Eye (tissue), 1 donor: ENCODE data around the gene SEC23IP.

Experiments used
- DNase-seq: peaks from one replicate; pipeline ENCODE4 v3.0.0-alpha.2; 2015

The SEC23IP gene

GRCh38 chr10:119942973-119943372 is 50.4 kb downstream of the SEC23IP start:
- DNase-seq = no peak

GRCh38 chr10:119945805-119946204 is 53.3 kb downstream of the SEC23IP start:
- DNase-seq = no peak

- DNase-seq = no peak
Measured at GRCh38 chr10:119947300-119947699, 54.8 kb downstream of the SEC23IP start.

GRCh38 chr10:119957451-119957850 is 64.9 kb downstream of the SEC23IP start:
- DNase-seq = no peak

- DNase-seq = no peak
Measured at GRCh38 chr10:119962837-119963236, 70.3 kb downstream of the SEC23IP start.

GRCh38 chr10:119967066-119967465 is 74.5 kb downstream of the SEC23IP start:
- no peak for DNase-seq

GRCh38 chr10:119969609-119970008 is 77.1 kb downstream of the SEC23IP start:
- no peak for DNase-seq

GRCh38 chr10:119970107-119970506 is 77.6 kb downstream of the SEC23IP start:
- peak; percentile 16 for DNase-seq

GRCh38 chr10:119970963-119971362 is 78.4 kb downstream of the SEC23IP start:
- DNase-seq = no peak

- no peak for DNase-seq
Measured at GRCh38 chr10:119973281-119973680, 80.8 kb downstream of the SEC23IP start.

GRCh38 chr10:119976421-119976820 is 83.9 kb downstream of the SEC23IP start:
- DNase-seq = no peak

- DNase-seq = no peak
Measured at GRCh38 chr10:119980956-119981750, 88.6 kb downstream of the SEC23IP start.

GRCh38 chr10:119981826-119982225 is 89.3 kb downstream of the SEC23IP start:
- no peak for DNase-seq

- DNase-seq = no peak
Measured at GRCh38 chr10:119988333-119988732, 95.8 kb downstream of the SEC23IP start.

- DNase-seq = no peak
Measured at GRCh38 chr10:119989966-119990365, 97.4 kb downstream of the SEC23IP start.

- DNase-seq = no peak
Measured at GRCh38 chr10:119991066-119991465, 98.5 kb downstream of the SEC23IP start.

- no peak for DNase-seq
Measured at GRCh38 chr10:119991816-119992215, 99.3 kb downstream of the SEC23IP start.
